Ureter (tissue), 1 donor: ENCODE measurements around the gene KRCC1. TPM values are rescaled to one million over a fixed set of nuclear protein-coding genes. Genes with fewer than 3 reads are reported as not detected.
"Not testable (repeated sequence)": the region's sequence is repeated elsewhere in the genome, so short reads cannot be mapped to it uniquely, and the experiment has no call there.

ENCODE experiments used
- DNase-seq: peaks from one replicate; pipeline ENCODE4 v3.0.0-alpha.2; 2020; ENCODE audit warnings: low spot score
- total RNA-seq: library from RNA; stranded (reverse); gene quantifications from one replicate; pipeline ENCODE4 v1.2.4, GENCODE V29; 2023
- donor health status: DM: yes; HTN: yes; CAD: no.

Gene KRCC1
- total RNA-seq, 1 donor from 2014 or later, result 22.4 TPM

DNA sequence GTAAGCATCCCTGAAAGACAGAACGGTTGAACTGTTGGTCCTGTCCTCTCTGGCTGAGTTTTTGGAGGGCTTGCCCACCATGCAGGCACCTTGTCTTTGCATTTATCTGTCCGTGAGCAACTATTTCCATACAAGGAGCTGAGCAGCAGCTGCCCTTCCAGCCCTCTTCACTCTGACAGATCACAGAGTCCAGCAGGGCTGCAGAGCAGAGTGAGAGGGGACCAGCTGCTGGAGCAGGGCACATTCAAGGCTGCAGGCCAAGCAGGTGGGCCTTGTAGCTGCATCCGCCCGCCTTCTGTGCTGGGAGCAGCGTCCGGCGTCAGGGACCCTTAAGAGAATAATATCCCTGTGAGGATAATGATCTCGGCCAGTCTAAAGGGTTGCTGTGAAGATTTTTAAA lies 21.5 kb upstream of the KRCC1 start:
- DNase-seq, result no peak

DNA sequence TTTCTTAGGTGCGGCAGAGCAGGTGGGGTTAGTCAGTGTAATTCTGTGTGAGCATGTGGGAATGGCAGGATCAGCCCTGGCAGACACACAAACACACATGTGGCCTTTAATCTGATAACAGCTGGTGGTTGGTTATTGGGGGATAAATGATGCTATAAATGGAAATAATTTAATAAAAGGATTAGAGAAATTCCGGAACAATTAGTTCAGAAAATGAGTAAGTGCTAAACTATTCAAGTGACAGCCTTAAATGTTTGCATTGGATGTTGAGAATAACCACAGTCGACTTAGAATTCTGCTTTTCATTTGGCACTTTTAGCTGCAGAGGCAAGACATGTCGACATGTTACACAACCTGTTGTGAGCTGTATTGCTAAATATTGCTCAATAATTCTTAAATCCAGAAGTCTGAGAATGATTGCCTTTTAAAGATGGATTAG lies 19.3 kb upstream of the KRCC1 start:
- DNase-seq, result no peak

GRCh38 chr2:88074150-88074549 lies 18.6 kb upstream of the KRCC1 start:
- no peak for DNase-seq

GRCh38 chr2:88071365-88071764 lies 15.8 kb upstream of the KRCC1 start:
- DNase-seq, result no peak

DNA sequence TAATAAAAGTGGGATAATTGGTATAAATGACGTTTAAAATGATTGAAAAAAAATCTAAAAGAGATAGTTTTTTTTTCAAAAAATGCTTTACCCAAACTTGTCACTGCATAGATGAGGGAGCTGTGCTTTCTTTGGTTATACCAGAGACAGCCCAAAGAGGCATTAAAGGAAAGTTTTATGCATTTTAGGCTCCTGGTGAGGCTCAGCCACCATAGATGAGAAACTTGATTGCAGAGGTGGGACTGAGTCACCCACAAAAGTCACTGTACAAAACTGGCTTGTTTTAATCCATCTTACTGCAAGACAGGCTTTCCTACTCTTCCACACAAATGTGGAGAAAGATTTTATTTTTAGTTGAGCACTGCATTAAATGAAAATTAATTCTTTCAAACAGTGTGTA lies 14.5 kb upstream of the KRCC1 start:
- DNase-seq, result no peak

- no peak for DNase-seq
Observed at GRCh38 chr2:88069117-88069516, 13.5 kb upstream of the KRCC1 start.

DNA sequence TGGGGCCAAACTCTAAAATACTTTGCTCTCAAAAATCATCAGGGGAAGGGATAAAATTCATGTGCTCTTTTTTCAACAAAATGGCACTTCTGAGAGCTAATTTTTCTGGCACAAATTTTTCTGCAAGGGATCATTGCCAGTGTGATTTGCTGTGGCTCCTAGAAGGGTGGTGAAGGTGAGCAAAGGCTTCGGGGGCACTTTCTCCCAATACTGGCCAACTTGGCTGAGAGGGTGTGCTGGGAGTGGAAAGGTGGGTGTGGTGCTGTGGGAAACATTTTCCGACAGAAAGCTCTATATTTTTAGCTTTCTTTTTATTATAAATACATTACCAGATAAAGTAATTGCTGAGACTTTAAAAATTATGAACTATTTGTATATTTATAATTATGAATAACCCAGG lies 12.5 kb upstream of the KRCC1 start:
- no peak for DNase-seq

DNA sequence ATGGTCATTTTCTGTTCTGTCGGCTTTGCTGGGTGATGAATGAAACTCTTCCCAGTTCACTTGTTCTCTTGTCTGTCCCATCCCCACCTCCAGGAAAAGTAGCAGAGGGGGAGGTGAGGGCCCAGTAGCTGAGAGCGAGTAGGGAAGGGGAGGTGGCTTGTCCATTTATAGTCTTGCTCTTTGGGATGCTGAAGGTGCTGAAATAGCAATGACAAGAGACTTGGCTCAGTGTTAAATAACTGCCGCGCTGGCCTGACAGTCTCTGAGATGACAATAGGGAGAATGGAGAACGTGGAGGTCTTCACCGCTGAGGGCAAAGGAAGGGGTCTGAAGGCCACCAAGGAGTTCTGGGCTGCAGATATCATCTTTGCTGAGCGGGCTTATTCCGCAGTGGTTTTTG lies 12.0 kb upstream of the KRCC1 start, which contains the start of gene SMYD1:
TSS of gene SMYD1 (plus strand) at position 228 of the 400 bp plus-strand sequence. CDS start at position 268, 40 bp downstream.
- no peak for DNase-seq

DNA sequence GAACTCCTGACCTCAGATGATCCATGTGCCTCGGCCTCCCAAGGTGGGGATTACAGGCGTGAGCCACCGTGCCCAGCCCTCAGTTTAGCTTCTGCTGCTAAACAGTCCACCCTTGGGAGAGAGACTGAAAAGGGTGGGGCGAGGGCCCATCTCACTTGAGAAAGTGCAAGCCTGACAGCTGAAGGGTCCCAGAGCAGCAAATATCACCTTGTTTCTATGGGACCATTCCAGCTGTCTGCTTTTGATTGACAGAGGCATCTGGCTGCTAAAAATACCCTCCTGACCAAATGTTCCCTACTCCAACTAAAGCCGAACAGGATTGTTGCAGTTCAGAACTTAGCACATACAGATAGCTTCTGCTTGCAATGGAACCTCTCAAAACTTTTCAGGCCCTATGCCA lies 11.6 kb upstream of the KRCC1 start:
- DNase-seq, result no peak

DNA sequence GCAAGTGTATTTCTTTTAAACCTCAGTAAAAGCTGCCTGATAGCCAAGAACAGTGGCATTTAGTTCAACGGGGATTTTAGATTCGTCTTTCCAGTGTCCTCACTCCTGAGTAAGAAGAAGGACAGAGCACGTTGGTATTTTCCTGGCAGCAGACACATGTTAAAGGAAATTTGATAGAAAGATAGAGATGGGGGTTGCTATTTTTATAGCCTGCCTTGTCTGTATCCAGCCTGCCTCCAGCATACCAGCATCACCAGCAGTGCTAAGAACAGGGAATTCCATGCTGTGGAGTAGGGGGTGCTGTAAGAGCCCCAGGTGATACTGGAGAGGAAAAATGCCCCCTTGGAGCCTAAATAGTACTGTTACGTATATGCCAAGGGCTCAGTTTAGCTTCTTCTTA lies 11.0 kb upstream of the KRCC1 start:
- DNase-seq, result no peak

DNA sequence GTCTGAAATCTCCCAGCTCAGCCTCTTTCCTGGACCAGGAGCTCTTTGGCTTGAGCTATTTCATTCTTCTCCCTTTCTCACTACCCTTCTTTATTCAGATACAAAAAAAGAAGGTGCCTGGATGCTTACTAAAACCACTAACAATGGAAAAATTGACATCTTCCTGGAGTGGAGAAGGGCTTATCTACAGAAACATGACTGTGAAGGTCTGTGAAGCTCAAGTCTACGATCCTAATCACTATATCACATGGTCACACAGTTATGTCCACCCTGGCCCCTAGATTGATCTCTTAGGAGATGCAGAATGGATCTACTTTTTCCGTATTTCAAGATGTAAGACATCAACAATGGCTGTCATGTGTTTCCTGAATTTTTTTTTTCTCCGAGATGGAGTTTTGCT lies 5.7 kb upstream of the KRCC1 start:
- no peak for DNase-seq

GRCh38 chr2:88060907-88061275 lies 5.3 kb upstream of the KRCC1 start:
- DNase-seq, result no peak

- no peak for DNase-seq
Observed at GRCh38 chr2:88059979-88060906, 4.7 kb upstream of the KRCC1 start.

GRCh38 chr2:88058191-88058590 lies 2.6 kb upstream of the KRCC1 start:
- DNase-seq, result no peak

- DNase-seq, result no peak
Observed at GRCh38 chr2:88057437-88057844, 1.9 kb upstream of the KRCC1 start.

GRCh38 chr2:88054782-88055370 lies 707 bp downstream of the KRCC1 start:
- DNase-seq, result no peak

- no peak for DNase-seq
Observed at GRCh38 chr2:88053934-88054781, 1.4 kb downstream of the KRCC1 start.

DNA sequence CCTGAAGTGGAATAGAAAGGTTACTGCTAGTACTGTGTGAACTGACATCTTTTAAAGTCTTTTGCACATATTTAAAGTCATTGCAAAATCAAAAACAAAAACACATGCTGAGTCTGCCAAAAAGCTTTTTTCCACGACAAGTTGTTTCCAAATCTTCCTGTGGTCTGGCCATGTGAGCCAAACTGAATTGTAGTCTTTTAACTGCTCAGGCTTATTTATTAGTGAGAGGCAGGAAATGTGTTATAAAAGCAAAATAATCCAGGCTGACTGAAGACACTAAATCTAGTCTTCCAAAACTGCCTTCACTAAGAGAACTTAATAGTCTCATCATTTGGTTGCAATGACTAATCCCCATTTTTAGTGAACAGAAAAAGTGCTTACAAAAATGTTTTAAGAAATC lies 2.3 kb downstream of the KRCC1 start:
- no peak for DNase-seq

DNA sequence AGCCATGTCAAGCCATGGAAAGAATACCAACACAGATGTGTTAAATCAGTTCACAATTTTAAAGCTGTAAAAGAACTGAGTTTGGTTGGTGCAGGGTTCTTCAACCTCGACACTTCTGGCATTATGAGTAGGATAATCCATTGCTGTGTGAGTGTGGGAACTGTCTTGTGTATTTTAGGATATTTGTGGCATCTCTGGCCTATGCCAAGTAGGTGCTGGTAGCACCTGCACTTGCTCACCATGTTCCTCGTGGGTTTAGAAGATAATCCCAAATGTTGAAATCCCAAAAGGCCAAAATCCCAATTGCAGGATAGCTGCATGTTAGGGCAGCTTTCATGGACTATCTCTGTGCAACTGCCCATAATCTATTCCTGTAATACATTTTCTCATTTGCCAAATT lies 3.8 kb downstream of the KRCC1 start:
- no peak for DNase-seq

- no peak for DNase-seq
Observed at GRCh38 chr2:88049622-88050021, 6.0 kb downstream of the KRCC1 start.

DNA sequence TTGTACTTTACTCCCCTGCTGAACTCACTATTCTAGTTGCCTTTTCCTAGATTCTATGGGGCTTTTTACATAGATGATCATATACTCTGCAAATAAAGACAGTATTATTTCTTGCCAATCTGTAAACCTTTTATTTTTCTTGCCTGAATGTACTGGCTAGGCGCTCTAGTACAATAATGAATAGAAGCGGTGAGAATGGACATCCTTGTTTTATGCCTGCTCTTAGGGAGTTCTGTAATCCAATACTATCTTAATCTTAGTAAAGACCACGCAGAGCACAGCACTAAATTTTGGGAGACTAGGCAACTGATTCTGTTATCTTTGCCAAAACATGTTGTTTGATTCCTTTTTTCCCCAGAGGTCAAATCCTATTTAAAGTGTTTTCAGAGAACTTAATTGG lies 7.0 kb downstream of the KRCC1 start:
- DNase-seq, result no peak

GRCh38 chr2:88045561-88045960 lies 10.0 kb downstream of the KRCC1 start:
- not testable (repeated sequence) for DNase-seq
